HEK293 (cell line): ENCODE results near the gene HJURP.

Source experiments
- BCL11A ChIP-seq: fragments of 450-650 bp; formaldehyde crosslinking; IDR thresholded peaks from 2 replicates; pipeline ENCODE4 v1.5.1; 2016; ENCODE audit warnings: low read depth, missing biosample characterization, missing genetic modification characterization
- CTCF ChIP-seq: fragments of 450-650 bp; formaldehyde crosslinking; IDR thresholded peaks from 2 replicates; pipeline ENCODE4 v1.5.1; 2016; ENCODE audit warnings: missing biosample characterization, missing genetic modification characterization
- GLI4 ChIP-seq: fragments of 450-650 bp; formaldehyde crosslinking; IDR thresholded peaks from 2 replicates; pipeline ENCODE4 v1.5.1; 2016; ENCODE audit warnings: missing biosample characterization, missing genetic modification characterization
- HOXA7 ChIP-seq: sonication (generic); formaldehyde crosslinking; IDR thresholded peaks from 2 replicates; pipeline ENCODE4 v1.8.1; 2022; ENCODE audit warnings: missing genetic modification reagents, borderline replicate concordance
- KLF9 ChIP-seq: fragments of 450-650 bp; formaldehyde crosslinking; IDR thresholded peaks from 2 replicates; pipeline ENCODE4 v1.5.1; 2016; ENCODE audit warnings: missing biosample characterization, missing genetic modification characterization, low read depth
- MZF1 ChIP-seq: fragments of 450-650 bp; formaldehyde crosslinking; IDR thresholded peaks from 2 replicates; pipeline ENCODE4 v1.5.1; 2017; ENCODE audit warnings: missing biosample characterization, missing genetic modification characterization, borderline replicate concordance
- OSR2 ChIP-seq: fragments of 450-650 bp; formaldehyde crosslinking; IDR thresholded peaks from 2 replicates; pipeline ENCODE4 v1.5.1; 2016; ENCODE audit warnings: missing biosample characterization, missing genetic modification characterization
- SETDB1 ChIP-seq: IDR thresholded peaks from one replicate; pipeline ENCODE4 v1.6.1; 2017; ENCODE audit warnings: mild to moderate bottlenecking, low read length, moderate library complexity, mixed read lengths; ENCODE audit not compliant: insufficient read length
- SP2 ChIP-seq: fragments of 450-650 bp; formaldehyde crosslinking; IDR thresholded peaks from 2 replicates; pipeline ENCODE4 v1.5.1; 2016; ENCODE audit warnings: missing biosample characterization, missing genetic modification characterization
- YY2 ChIP-seq: fragments of 450-650 bp; formaldehyde crosslinking; IDR thresholded peaks from 2 replicates; pipeline ENCODE4 v1.5.1; 2016; ENCODE audit warnings: missing biosample characterization, missing genetic modification characterization
- ZBTB1 ChIP-seq: fragments of 450-650 bp; formaldehyde crosslinking; IDR thresholded peaks from 2 replicates; pipeline ENCODE4 v1.5.1; 2016; ENCODE audit warnings: missing biosample characterization, missing genetic modification characterization
- ZNF146 ChIP-seq: fragments of 450-650 bp; formaldehyde crosslinking; IDR thresholded peaks from 2 replicates; pipeline ENCODE4 v1.5.1; 2016; ENCODE audit warnings: missing biosample characterization, missing genetic modification characterization
- ZNF2 ChIP-seq: fragments of 450-650 bp; formaldehyde crosslinking; IDR thresholded peaks from 2 replicates; pipeline ENCODE4 v1.5.1; 2016; ENCODE audit warnings: missing biosample characterization, missing genetic modification characterization
- ZNF302 ChIP-seq: fragments of 450-650 bp; formaldehyde crosslinking; IDR thresholded peaks from 2 replicates; pipeline ENCODE4 v1.5.1; 2016; ENCODE audit warnings: missing biosample characterization, missing genetic modification characterization, low read depth
- ZNF48 ChIP-seq: fragments of 450-650 bp; formaldehyde crosslinking; IDR thresholded peaks from 2 replicates; pipeline ENCODE4 v1.5.1; 2016; ENCODE audit warnings: missing biosample characterization, missing genetic modification characterization
- ZNF501 ChIP-seq: fragments of 450-650 bp; formaldehyde crosslinking; IDR thresholded peaks from 2 replicates; pipeline ENCODE4 v1.5.1; 2016; ENCODE audit warnings: missing biosample characterization, missing genetic modification characterization
- ZNF518A ChIP-seq: fragments of 450-650 bp; formaldehyde crosslinking; conservative IDR thresholded peaks from 2 replicates; pipeline ENCODE4 v1.5.1; 2016; ENCODE audit warnings: low read depth, missing biosample characterization, missing genetic modification characterization
- ZNF529 ChIP-seq: fragments of 450-650 bp; formaldehyde crosslinking; IDR thresholded peaks from 2 replicates; pipeline ENCODE4 v1.5.1; 2017; ENCODE audit warnings: missing genetic modification characterization, missing biosample characterization; ENCODE audit not compliant: insufficient replicate concordance
- ZNF549 ChIP-seq: fragments of 450-650 bp; IDR thresholded peaks from 2 replicates; pipeline ENCODE4 v1.5.1; 2018; ENCODE audit warnings: missing biosample characterization, missing genetic modification characterization, mild to moderate bottlenecking, inconsistent platforms, moderate library complexity
- TF ChIP-seq, protein P1 (sequence below): fragments of 450-650 bp; formaldehyde crosslinking; IDR thresholded peaks from 2 replicates; pipeline ENCODE4 v1.5.1; 2017; ENCODE audit warnings: missing biosample characterization, missing genetic modification characterization
- TF ChIP-seq, protein P2 (sequence below): fragments of 450-650 bp; formaldehyde crosslinking; optimal IDR thresholded peaks from 2 replicates; pipeline ENCODE3; 2016; ENCODE audit warnings: missing biosample characterization, mild to moderate bottlenecking, missing genetic modification characterization
- TF ChIP-seq, protein P3 (sequence below): fragments of 450-650 bp; formaldehyde crosslinking; conservative IDR thresholded peaks from 2 replicates; pipeline ENCODE4 v1.5.1; 2016; ENCODE audit warnings: low read depth, missing biosample characterization, missing genetic modification characterization
- TF ChIP-seq, protein P4 (sequence below): fragments of 450-650 bp; formaldehyde crosslinking; IDR thresholded peaks from 2 replicates; pipeline ENCODE4 v1.5.1; 2016; ENCODE audit warnings: missing biosample characterization, missing genetic modification characterization

HJURP gene

GRCh38 chr2:233854241-233854981 is at the start of gene HJURP (continued):
- TF ChIP-seq ZNF518A (tag by site-specific recombination) (peak; percentile 46; the same call in 1 of the 2 replicates), ZNF146 (tag by site-specific recombination) (no peak), ZNF549 (tag by site-specific recombination) (no peak), ZBTB1 (no peak), BCL11A (peak; percentile 89), KLF9 (tag by site-specific recombination) (peak; percentile 28; the same call in 1 of the 2 replicates), MZF1 (tag by site-specific recombination) (no peak), ZNF529 (tag by site-specific recombination) (no peak), HOXA7 (CRISPR knock-in tag) (no peak), GLI4 (tag by site-specific recombination) (0 out of 2 replicates have a peak, but pooled peaks have one; percentile 27), ZNF302 (tag by site-specific recombination) (no peak), ZNF2 (no peak), SETDB1 (peak; percentile 77), CTCF (0 out of 2 replicates have a peak, but pooled peaks have one; percentile 28), ZNF48 (no peak), YY2 (tag by site-specific recombination) (no peak), OSR2 (tag by site-specific recombination) (no peak), ZNF501 (tag by site-specific recombination) (peak; percentile 67), SP2 (tag by site-specific recombination) (peak; percentile 87)
- TF ChIP-seq, protein P1, sequence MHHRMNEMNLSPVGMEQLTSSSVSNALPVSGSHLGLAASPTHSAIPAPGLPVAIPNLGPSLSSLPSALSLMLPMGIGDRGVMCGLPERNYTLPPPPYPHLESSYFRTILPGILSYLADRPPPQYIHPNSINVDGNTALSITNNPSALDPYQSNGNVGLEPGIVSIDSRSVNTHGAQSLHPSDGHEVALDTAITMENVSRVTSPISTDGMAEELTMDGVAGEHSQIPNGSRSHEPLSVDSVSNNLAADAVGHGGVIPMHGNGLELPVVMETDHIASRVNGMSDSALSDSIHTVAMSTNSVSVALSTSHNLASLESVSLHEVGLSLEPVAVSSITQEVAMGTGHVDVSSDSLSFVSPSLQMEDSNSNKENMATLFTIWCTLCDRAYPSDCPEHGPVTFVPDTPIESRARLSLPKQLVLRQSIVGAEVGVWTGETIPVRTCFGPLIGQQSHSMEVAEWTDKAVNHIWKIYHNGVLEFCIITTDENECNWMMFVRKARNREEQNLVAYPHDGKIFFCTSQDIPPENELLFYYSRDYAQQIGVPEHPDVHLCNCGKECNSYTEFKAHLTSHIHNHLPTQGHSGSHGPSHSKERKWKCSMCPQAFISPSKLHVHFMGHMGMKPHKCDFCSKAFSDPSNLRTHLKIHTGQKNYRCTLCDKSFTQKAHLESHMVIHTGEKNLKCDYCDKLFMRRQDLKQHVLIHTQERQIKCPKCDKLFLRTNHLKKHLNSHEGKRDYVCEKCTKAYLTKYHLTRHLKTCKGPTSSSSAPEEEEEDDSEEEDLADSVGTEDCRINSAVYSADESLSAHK, result no peak
- TF ChIP-seq, protein P2, sequence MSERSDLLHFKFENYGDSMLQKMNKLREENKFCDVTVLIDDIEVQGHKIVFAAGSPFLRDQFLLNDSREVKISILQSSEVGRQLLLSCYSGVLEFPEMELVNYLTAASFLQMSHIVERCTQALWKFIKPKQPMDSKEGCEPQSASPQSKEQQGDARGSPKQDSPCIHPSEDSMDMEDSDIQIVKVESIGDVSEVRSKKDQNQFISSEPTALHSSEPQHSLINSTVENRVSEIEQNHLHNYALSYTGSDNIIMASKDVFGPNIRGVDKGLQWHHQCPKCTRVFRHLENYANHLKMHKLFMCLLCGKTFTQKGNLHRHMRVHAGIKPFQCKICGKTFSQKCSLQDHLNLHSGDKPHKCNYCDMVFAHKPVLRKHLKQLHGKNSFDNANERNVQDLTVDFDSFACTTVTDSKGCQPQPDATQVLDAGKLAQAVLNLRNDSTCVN (tag by site-specific recombination), result peak; percentile 69
- TF ChIP-seq, protein P3, sequence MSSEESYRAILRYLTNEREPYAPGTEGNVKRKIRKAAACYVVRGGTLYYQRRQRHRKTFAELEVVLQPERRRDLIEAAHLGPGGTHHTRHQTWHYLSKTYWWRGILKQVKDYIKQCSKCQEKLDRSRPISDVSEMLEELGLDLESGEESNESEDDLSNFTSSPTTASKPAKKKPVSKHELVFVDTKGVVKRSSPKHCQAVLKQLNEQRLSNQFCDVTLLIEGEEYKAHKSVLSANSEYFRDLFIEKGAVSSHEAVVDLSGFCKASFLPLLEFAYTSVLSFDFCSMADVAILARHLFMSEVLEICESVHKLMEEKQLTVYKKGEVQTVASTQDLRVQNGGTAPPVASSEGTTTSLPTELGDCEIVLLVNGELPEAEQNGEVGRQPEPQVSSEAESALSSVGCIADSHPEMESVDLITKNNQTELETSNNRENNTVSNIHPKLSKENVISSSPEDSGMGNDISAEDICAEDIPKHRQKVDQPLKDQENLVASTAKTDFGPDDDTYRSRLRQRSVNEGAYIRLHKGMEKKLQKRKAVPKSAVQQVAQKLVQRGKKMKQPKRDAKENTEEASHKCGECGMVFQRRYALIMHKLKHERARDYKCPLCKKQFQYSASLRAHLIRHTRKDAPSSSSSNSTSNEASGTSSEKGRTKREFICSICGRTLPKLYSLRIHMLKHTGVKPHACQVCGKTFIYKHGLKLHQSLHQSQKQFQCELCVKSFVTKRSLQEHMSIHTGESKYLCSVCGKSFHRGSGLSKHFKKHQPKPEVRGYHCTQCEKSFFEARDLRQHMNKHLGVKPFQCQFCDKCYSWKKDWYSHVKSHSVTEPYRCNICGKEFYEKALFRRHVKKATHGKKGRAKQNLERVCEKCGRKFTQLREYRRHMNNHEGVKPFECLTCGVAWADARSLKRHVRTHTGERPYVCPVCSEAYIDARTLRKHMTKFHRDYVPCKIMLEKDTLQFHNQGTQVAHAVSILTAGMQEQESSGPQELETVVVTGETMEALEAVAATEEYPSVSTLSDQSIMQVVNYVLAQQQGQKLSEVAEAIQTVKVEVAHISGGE (tag by site-specific recombination), result peak; percentile 77
- TF ChIP-seq, protein P4, sequence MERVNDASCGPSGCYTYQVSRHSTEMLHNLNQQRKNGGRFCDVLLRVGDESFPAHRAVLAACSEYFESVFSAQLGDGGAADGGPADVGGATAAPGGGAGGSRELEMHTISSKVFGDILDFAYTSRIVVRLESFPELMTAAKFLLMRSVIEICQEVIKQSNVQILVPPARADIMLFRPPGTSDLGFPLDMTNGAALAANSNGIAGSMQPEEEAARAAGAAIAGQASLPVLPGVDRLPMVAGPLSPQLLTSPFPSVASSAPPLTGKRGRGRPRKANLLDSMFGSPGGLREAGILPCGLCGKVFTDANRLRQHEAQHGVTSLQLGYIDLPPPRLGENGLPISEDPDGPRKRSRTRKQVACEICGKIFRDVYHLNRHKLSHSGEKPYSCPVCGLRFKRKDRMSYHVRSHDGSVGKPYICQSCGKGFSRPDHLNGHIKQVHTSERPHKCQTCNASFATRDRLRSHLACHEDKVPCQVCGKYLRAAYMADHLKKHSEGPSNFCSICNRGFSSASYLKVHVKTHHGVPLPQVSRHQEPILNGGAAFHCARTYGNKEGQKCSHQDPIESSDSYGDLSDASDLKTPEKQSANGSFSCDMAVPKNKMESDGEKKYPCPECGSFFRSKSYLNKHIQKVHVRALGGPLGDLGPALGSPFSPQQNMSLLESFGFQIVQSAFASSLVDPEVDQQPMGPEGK (tag by site-specific recombination), result 0 out of 2 replicates have a peak, but pooled peaks have one; percentile 39
